Stimulated activated CD4-positive, alpha-beta T cell treated with anti-CD3 and anti-CD28 coated beads, Interleukin-12 subunit alpha, Interleukin-12 subunit beta, amount 100 ng/mL, for 48 hours (primary cell): ENCODE results near the gene PRXL2A.

Source experiments
- DNase-seq, 3 donors: peaks; one replicate each; pipeline ENCODE4 v3.0.0-alpha.2; 2020; ENCODE audit warnings: low read depth in 2 of 3, low spot score in 1 of 3

The PRXL2A gene

DNA sequence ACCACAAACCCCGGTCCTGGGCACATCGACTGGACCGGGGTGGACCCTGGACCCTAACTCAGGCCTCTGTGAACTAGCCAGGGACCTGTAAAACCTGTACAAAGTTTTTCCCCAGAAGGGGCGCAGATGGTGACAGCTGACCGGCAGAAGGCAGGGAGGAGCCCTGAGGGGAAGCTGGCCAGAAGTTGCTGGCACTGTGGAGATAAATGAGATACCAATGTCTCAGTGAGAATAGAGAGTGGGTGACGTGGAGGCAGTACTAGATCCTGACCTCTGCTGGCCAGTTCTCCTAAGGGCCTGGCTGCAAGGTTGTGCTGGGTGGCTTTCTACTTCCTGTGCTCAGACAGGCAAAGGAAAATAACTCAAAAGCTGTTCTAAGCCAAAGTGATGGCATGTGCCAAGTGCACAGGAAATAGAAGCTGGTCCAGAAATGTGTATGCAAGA lies 35.2 kb downstream of the PRXL2A start:
- no peak for DNase-seq

GRCh38 chr10:80444124-80444523 lies 35.8 kb downstream of the PRXL2A start:
- no peak for DNase-seq

DNA sequence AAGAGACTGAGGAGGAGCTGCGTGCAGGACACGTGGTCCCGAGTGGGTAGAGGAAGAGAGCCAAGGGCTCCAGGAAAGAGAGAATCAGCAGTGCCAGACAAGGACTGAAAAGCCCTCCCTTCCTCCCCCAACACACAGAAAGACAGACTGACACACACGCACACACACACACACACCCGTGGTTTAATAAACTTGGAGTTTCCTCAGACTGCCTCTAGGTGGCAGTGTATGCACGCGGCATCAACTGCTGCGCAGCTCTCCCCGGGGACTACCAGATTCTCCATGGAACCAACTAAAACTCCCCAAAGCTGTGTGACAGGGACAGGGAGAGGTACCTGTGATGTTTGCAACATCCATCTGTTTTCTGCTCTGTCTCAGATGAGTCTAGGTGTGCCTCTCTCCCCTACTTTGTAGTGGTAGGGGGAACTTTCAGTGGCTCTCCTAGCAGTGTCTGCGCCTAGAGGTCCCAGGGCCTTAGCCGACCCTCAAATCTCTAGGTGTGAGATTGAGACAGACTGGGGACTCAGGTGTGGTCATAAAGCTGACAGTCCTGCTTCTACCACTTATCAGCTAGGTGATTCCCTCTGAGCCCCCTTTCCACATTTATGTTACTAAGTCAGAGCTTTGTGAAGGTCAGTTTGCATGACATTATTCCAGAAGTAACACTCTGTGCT lies 36.4 kb downstream of the PRXL2A start:
- DNase-seq: peak in 2 of 3 donors; percentile 60 to 61

DNA sequence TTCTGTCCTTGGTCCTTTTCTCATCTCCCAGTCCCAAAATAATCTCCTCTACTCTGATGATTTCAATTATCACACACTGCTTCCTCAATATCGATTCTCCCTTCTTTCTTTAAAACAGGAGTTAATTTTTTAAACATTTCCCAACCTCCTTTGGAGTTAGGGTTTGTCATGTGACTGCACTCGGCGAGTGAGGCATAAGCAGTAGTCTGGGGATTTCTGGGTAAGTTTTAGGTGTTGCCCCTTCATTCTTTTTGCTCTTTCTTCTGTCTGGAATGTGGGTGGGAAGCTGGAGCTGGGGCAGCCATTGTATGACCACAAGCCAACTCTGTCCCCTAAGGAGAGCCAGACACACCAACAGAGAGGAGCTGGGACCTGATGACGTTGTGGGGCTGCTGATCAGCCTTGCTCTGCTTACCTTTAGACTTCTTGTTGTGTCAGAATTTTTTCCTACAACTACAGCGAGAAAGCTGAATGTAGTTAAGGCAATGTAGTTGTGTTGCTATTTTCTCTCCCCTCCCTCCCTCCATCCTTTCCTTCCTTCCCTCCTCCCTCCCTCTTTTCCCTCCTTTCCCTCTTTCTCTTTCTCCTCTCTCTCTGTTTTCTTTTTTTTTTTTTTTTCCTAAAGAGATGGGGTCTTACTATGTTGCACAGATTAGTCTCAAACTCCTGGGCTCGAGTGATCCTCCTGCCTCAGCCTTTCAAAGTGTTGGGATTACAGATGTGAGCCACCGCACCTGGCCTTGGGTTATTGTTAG lies 39.3 kb downstream of the PRXL2A start:
- no peak for DNase-seq

DNA sequence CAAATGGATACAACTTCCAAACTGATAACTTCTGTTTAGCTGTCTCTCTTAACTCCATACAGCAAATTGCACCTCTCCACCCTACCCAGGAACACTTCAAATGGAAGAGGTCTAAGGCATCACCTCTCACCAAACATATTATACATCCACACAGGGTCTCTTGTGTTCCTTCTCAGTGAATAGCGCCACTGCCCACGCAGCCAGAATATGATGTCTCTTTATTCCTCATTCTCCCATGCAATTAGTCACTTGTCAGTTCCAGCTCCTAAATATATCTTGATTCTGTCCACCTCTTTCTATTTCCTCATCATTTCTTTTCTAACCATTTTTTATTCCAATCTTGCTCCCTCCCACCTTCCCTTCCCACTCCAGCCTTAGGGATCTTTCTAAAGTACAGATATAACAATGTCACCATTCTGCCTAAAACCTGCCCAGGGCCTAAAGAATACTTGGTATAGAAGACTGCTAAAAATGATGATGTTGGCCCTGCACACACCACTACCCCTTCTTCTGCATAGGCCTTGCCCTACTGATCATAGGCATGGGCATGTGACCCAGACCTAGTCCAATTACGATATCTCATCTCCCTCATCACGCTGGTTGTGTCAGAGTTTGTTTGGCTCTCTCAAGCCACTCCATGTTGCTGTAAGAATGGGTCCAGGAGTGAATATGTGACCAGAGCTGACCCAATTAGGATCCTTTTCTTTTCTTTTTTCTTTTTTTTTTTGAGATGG lies 40.0 kb downstream of the PRXL2A start:
- DNase-seq: no peak

DNA sequence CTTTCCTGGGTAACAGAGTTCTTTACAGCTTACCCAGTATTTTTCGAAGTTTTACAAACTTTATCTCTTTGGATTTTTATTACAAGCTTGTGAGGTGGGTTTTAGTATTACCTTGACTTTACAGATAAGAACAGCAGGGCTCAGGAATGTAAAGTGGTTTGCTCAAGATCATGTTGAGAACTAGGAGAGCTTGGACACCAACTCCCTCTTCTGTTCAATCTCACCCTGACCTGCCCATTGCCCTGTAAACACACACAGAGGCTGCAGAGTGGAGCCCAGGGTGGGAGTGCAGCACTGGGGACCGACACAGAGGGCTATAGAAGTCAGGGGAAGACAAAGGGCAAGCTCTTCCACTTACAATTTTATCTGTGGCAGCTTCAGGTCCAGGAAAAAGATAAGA lies 41.2 kb downstream of the PRXL2A start:
- no peak for DNase-seq

GRCh38 chr10:80451132-80451531 lies 42.8 kb downstream of the PRXL2A start:
- DNase-seq: no peak

- DNase-seq: no peak
These were observed 43.7 kb downstream of the PRXL2A start for GRCh38 chr10:80452069-80452468.

DNA sequence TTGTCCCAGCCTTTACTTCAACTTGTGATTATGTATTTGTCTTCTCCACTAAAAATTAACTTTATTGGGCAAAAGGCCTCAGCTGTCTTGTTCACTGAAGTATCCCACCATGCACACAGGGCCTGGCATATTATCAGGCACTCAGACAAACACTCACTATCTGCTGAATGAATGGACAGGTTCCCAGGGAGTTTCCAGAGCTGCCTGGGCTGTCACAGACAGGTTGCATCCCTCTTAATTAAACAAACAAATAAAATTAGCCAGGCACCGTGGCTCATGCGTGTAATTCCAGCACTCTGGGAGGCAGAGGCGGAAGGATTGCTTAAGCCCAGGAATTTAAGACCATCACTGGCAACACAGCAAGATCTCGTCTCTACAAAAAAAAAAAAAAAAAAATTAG lies 44.3 kb downstream of the PRXL2A start:
- no peak for DNase-seq

GRCh38 chr10:80453056-80453841 lies 44.9 kb downstream of the PRXL2A start:
- no peak for DNase-seq

GRCh38 chr10:80453842-80454512 lies 45.6 kb downstream of the PRXL2A start, which contains the start of gene TSPAN14:
Gene TSPAN14 (plus strand): TSS chr10:80454310. CDS start chr10:80489234, 34,924 bp downstream.
- DNase-seq: peak in 2 of 3 donors; percentile 56 to 78

DNA sequence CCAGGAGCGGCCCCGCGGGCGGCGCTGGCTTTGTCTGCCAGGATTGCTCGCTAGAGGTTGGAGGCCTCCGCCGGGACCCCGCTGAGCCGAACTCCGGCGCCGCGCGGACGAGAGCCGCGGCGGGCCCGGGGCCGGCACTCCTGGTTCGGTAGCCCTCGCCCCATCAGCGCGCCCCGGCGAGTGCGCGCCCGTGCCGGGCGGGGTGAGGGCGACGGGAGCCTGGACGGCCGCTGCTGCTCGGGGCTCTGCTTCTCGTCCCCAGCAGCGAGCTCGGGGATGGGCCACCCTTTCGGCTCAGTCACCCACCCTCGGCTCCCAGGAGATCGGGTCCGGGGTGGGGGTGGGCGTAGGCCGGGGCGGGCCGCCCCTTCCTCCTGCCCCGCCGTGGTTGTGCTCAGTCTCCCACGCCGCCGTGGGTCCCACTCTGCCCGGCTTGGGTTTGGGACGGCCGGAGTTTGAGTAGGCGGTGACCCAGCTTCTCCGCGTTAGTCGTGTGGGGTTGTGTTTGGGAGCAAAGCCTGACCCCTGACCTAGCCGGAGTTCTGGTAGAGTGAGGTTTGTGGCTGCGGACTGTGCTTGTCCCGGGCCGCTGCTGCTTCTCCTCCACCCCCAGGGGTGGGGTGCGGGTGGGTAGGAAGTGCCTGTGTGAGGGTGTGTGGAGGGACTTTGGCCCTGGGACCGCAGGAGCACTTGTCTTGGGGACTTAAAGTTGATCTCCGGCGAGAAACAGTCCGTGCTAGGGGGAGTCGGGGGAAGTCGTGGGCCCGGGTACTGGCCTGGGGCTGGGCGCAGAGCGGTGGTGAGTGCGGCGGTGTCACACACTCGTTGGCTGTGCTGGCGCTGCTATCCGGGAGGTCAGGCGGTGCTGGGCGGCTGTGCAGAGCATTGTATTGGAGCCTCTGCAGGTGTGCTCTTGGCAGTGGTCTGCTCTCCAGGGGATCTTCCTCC lies 46.4 kb downstream of the PRXL2A start:
- no peak for DNase-seq

DNA sequence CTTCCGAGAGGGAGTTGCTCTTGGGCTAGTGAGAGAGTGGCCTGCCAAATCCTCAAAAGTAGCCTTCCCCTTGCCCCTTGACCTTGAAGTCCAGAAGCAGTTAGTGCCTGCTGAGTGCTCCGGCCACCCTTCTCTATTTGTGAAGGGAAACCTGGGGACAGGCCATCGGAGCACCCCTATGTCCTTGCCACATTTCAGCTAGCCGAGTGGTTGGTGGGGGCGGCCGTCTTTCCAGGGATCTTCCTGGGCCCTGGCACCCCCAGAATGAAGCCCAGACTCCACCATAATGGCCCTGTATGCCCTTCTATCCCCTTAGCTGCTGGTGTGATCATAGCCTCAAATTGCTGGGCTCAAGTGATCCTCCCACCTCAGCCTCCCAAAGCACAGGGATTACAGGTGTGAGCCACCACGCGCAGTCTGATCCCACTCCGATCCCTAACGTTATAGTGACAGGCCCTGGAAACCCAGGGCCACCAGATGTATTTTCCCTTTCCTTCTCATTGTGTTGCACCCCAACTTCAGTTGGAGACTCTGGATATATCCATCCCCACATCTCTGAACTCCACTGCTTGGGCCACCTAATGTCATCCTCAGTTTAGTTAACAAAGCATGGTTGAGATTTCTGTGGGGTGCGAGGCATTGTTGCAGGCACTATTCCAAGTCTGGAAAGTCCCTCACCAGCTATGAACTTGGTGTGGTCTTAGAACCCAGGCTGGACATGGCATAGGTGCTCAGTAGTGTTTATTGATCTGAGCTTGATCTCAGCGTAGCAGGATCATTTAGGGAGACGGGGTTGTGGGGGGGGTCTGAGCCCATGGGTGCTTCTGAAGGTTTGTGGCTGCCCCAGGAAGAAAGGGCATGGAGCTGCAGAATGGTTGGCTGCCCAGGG lies 47.4 kb downstream of the PRXL2A start:
- no peak for DNase-seq

DNA sequence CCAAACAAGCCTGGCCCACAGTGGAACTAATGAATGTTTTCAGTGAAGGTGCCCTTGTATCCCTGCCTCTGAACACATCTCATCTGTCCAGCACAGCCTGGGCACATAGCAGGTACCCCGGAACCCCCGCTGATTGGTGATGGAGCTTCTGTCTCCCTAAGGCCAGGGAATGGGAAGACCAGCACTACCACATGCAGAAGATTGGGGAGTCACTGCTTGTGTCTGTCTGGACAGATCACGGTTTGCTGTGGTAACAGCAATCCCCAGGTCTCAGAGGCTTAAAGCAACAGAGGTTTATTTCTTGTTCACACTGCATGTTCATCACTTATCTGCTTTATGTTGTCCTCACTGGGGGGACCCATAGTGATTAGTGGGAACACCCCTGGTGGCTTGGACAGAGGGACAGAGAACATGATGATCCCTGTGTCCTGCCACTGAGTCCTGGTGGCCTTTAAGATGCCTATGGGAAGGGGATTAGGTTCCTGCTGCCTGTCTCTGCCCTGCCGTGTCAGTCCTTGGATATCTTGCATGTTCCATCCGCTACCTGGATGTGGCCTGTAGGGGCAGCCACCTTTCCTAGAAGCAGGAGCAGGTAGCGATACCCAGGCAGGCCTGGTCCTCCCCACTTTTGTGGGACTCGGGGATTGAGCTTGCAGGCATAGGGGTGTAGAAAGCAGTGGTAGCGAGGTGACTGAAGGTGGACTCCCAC lies 49.4 kb downstream of the PRXL2A start:
- no peak for DNase-seq

GRCh38 chr10:80458263-80458625 lies 49.9 kb downstream of the PRXL2A start:
- DNase-seq: no peak

DNA sequence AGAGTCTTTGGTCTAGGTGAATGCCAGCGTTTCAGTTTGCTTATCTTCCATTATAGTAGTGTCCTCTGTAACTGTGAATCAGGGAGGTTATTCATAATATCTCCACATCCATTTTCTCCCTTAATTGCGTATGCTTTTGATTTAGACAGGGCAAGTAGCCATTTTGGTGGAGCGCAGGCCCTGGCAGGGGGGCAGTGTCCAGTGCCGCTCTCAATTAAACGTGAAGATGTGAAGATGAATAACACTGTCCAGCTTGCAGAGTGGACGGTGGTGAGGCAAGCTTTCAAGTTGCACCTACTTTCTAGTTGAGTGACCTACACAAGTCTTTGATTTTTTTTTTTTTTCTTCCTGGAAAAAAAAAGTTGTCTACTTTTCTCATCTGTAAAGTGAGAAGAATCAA lies 50.3 kb downstream of the PRXL2A start:
- no peak for DNase-seq

DNA sequence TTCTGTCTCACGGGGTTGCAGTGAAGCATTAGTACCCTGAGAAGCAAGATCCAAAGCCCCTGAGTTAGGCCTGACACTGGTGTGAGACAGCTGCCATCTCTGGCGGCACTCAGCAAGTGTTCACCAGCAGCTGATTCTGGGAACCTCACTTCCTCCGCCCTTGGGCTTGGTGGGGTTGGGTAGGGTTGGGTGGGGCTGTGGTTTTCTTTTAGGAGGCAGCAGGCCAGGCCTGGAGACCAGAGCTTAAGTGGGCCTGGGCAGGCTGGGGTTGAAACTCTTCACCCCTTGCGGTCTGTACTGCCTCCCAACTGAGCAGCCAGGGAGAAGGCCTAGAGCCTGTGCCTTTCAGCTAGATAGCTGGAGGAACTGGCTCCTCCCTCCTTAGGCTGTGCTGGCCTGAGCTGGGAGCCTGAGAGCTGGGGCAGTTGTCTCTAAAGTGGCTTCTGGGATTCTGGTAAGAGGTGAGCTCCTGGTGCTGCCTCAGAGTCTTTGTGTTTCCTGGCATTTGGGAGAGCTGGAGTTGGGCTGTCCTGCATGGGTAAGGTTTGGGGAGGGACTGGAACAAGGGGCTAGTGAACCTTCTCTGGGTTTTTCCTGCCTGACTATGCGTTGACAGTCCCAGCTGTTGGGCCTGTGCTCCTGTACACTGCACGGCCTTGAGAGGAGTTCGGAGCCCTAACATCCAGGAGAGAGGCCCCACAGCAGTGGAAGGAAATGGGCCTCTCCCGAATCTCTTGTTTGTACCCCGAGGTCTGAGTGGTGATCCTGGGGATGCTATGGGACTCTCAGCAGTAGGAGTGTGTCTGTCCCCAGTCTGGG lies 50.9 kb downstream of the PRXL2A start:
- DNase-seq: peak in 2 of 3 donors; percentile 56 to 57
